Endothelial cell of umbilical vein (primary cell): ENCODE results near the gene SMCO3.

Experiments used
- GATA2 ChIP-seq: IDR thresholded peaks from 2 replicates; pipeline ENCODE4 v1.7.0; 2011; ENCODE audit warnings: low read depth, mild to moderate bottlenecking, moderate library complexity, mixed read lengths, low read length; ENCODE audit not compliant: insufficient read length, insufficient read depth
- MYC ChIP-seq: IDR thresholded peaks from one replicate; pipeline ENCODE4 v1.6.1; 2011; ENCODE audit warnings: mild to moderate bottlenecking, low read depth, low read length
- POLR2A ChIP-seq: IDR thresholded peaks from 2 replicates; pipeline ENCODE4 v1.6.1; 2012; ENCODE audit warnings: low read depth, mild to moderate bottlenecking, control low read depth, low read length
- TF ChIP-seq, protein P1 (sequence below), 2 donors: IDR thresholded peaks; 1 replicate in 1 of 2; 2 replicates in 1 of 2; pipeline ENCODE4 v1.5.1; 2011; ENCODE audit warnings: low read length in 2 of 2, mild to moderate bottlenecking in 2 of 2, moderate library complexity in 2 of 2, control low read depth in 1 of 2, inconsistent platforms in 1 of 2, low read depth in 1 of 2; ENCODE audit not compliant: insufficient read depth in 1 of 2; ENCODE audit errors: extremely low read depth in 1 of 2
- TF ChIP-seq, protein P2 (sequence below): IDR thresholded peaks from 2 replicates; pipeline ENCODE4 v1.6.1; 2011; ENCODE audit not compliant: insufficient read depth, insufficient read length

DNA sequence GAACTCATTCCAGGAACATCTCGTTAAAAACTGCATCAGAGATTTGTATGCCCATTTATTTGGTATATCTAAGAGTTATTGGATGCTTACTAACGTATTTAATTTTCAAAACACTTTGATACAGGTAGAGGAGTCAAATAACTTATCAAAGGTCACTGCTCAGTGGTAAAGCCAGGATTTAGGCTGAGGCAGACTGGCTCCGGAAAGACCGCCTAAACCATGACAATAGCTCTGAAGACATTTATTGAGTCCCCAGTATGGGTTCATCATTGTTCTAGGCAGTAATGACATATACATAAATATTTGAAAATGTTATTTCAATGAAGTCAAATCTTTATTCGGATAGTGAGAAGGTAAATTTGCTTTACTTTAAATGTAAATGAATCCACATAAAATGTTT is 41.0 kb downstream of the SMCO3 start:
- TF ChIP-seq, protein P1, sequence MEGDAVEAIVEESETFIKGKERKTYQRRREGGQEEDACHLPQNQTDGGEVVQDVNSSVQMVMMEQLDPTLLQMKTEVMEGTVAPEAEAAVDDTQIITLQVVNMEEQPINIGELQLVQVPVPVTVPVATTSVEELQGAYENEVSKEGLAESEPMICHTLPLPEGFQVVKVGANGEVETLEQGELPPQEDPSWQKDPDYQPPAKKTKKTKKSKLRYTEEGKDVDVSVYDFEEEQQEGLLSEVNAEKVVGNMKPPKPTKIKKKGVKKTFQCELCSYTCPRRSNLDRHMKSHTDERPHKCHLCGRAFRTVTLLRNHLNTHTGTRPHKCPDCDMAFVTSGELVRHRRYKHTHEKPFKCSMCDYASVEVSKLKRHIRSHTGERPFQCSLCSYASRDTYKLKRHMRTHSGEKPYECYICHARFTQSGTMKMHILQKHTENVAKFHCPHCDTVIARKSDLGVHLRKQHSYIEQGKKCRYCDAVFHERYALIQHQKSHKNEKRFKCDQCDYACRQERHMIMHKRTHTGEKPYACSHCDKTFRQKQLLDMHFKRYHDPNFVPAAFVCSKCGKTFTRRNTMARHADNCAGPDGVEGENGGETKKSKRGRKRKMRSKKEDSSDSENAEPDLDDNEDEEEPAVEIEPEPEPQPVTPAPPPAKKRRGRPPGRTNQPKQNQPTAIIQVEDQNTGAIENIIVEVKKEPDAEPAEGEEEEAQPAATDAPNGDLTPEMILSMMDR (IDR thresholded peaks at IDR 0.05; ENCODE audit: extremely low read depth in 1 of 2, insufficient read depth in 1 of 2, low read depth in 1 of 2, low read length in 2 of 2) = no peak
- TF ChIP-seq, protein P2, sequence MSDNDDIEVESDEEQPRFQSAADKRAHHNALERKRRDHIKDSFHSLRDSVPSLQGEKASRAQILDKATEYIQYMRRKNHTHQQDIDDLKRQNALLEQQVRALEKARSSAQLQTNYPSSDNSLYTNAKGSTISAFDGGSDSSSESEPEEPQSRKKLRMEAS = no peak
- TF ChIP-seq POLR2A = no peak
- TF ChIP-seq GATA2 = no peak
- TF ChIP-seq MYC = no peak
